OCI-LY7 (cell line): ENCODE results near the gene PAXX. TPM values are rescaled to one million over a fixed set of nuclear protein-coding genes. Genes with fewer than 3 reads are reported as not detected.

Experiments used
- BruUV-seq: library from RNA; stranded (reverse); fragments of 400-500 nt; replicated peaks from 2 replicates; lab custom pipeline; 2021; lab: Mats Ljungman, UMichigan
- CTCF ChIA-PET: fragments of 300-600 bp; sonication (Branson Sonifier 250); formaldehyde crosslinking; loops from one replicate; lab custom pipeline; 2022; ENCODE audit warnings: antibody characterized with exemption; ENCODE audit not compliant: unreplicated experiment; lab: Charles Lee
- POLR2A ChIA-PET: fragments of 300-600 bp; sonication (Branson Sonifier 250); formaldehyde crosslinking; loops from one replicate; lab custom pipeline; 2022; ENCODE audit warnings: antibody characterized with exemption; lab: Charles Lee
- DNase-seq: peaks from one replicate; pipeline ENCODE4 v3.0.0-alpha.2; 2015; ENCODE audit warnings: low spot score
- H2AFZ ChIP-seq: fragments of 200-600 bp; sonication (generic), shearing (Covaris generic); 2 replicates; pipeline ENCODE4 v1.6.1; 2014; ENCODE audit warnings: mild to moderate bottlenecking, antibody characterized with exemption, low read length, moderate library complexity
- H3K27ac ChIP-seq: fragments of 200-600 bp; sonication (generic); 2 replicates; pipeline ENCODE4 v1.5.1; 2014; ENCODE audit warnings: mixed run types, low read depth, mild to moderate bottlenecking, moderate library complexity, low read length, inconsistent platforms; ENCODE audit not compliant: poor library complexity, severe bottlenecking
- H3K36me3 ChIP-seq: fragments of 200-600 bp; sonication (generic); 2 replicates; pipeline ENCODE4 v1.6.1; 2014; ENCODE audit warnings: mild to moderate bottlenecking, antibody characterized with exemption, low read length, moderate library complexity, mixed read lengths; ENCODE audit not compliant: insufficient read depth
- H3K4me1 ChIP-seq: fragments of 200-600 bp; sonication (generic); 2 replicates; pipeline ENCODE4 v1.5.1; 2014; ENCODE audit warnings: mild to moderate bottlenecking, low read length; ENCODE audit not compliant: insufficient read depth, poor library complexity, severe bottlenecking
- H3K4me2 ChIP-seq: fragments of 200-600 bp; sonication (generic); 2 replicates; pipeline ENCODE4 v1.6.1; 2014; ENCODE audit warnings: mild to moderate bottlenecking, low read length
- H3K4me3 ChIP-seq: fragments of 200-600 bp; sonication (generic); 2 replicates; pipeline ENCODE4 v1.5.1; 2014; ENCODE audit warnings: mild to moderate bottlenecking, low read depth, low read length; ENCODE audit not compliant: poor library complexity, severe bottlenecking
- H3K79me2 ChIP-seq: fragments of 200-600 bp; sonication (generic); 2 replicates; pipeline ENCODE4 v1.6.1; 2016; ENCODE audit warnings: low read depth, mild to moderate bottlenecking, low read length, moderate library complexity, mixed read lengths; ENCODE audit not compliant: insufficient read depth
- H3K9me2 ChIP-seq: fragments of 200-600 bp; sonication (generic); 2 replicates; pipeline ENCODE4 v1.6.1; 2016; ENCODE audit warnings: mild to moderate bottlenecking, low read length, mixed read lengths; ENCODE audit not compliant: insufficient read depth
- H3K9me3 ChIP-seq: fragments of 200-600 bp; sonication (generic); 2 replicates; pipeline ENCODE4 v1.6.1; 2014; ENCODE audit warnings: mild to moderate bottlenecking, mixed run types, low read length, mixed read lengths
- H4K20me1 ChIP-seq: fragments of 200-600 bp; sonication (generic); 2 replicates; pipeline ENCODE4 v1.6.1; 2014; ENCODE audit warnings: mild to moderate bottlenecking, antibody characterized with exemption, low read length, moderate library complexity, mixed read lengths; ENCODE audit not compliant: insufficient read depth
- EZH2phosphoT487 ChIP-seq: fragments of 200-600 bp; sonication (generic); IDR thresholded peaks from 2 replicates; pipeline ENCODE4 v1.6.1; 2018; ENCODE audit warnings: low read depth, borderline replicate concordance, mild to moderate bottlenecking, mixed run types, antibody characterized with exemption, low read length, moderate library complexity, mixed read lengths
- intact Hi-C: fragments of 100-400 bp; cut with micrococcal nuclease; formaldehyde crosslinking; loops from one replicate; pipeline ENCODE4 v1.10.0; 2022; ENCODE audit not compliant: unreplicated experiment
- total RNA-seq, 2 experiments: library from RNA; depleted of rRNA in 1 of 2; stranded (reverse); fragments of >200 nt in 1 of 2; shearing (Covaris generic) in 1 of 2; gene quantifications; 2 replicates each; pipeline ENCODE4 v1.2.3, GENCODE V29; 2014 to 2022
- TF ChIP-seq, protein P1 (sequence below): fragments of 200-600 bp; sonication (generic); conservative IDR thresholded peaks from 2 replicates; pipeline ENCODE4 v1.5.1; 2014; ENCODE audit warnings: mild to moderate bottlenecking, antibody characterized with exemption, low read length, moderate library complexity, mixed read lengths

The PAXX gene
- total RNA-seq, 2 experiments from 2014 or later: 45.7 to 63.5 TPM

- H3K4me1 ChIP-seq: peaks cover 10% of the 10 kb centered on the region
- H4K20me1 ChIP-seq: no peaks in the 10 kb centered on the region
- ChIA-PET CTCF (no interaction called here), POLR2A (no interaction called here)
- TF ChIP-seq EZH2phosphoT487: no peak
- TF ChIP-seq, protein P1, sequence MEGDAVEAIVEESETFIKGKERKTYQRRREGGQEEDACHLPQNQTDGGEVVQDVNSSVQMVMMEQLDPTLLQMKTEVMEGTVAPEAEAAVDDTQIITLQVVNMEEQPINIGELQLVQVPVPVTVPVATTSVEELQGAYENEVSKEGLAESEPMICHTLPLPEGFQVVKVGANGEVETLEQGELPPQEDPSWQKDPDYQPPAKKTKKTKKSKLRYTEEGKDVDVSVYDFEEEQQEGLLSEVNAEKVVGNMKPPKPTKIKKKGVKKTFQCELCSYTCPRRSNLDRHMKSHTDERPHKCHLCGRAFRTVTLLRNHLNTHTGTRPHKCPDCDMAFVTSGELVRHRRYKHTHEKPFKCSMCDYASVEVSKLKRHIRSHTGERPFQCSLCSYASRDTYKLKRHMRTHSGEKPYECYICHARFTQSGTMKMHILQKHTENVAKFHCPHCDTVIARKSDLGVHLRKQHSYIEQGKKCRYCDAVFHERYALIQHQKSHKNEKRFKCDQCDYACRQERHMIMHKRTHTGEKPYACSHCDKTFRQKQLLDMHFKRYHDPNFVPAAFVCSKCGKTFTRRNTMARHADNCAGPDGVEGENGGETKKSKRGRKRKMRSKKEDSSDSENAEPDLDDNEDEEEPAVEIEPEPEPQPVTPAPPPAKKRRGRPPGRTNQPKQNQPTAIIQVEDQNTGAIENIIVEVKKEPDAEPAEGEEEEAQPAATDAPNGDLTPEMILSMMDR: no peak
- H3K4me3 ChIP-seq: no peak overlapping the region
- no TSS peak for BruUV-seq
- intact Hi-C loops: no loop called here
- no peak overlapping the region for H3K4me2 ChIP-seq
- H3K9me2 ChIP-seq: no peaks in the 10 kb centered on the region
- H3K36me3 ChIP-seq: no peaks in the 10 kb centered on the region
- H2AFZ ChIP-seq: no peak overlapping the region
- no peaks in the 10 kb centered on the region for H3K79me2 ChIP-seq
- H3K27ac ChIP-seq: no peak overlapping the region
- no peak for DNase-seq
- H3K9me3 ChIP-seq: no peaks in the 10 kb centered on the region
Measured at GRCh38 chr9:137016436-137016835, 24.2 kb downstream of the PAXX start.

DNA sequence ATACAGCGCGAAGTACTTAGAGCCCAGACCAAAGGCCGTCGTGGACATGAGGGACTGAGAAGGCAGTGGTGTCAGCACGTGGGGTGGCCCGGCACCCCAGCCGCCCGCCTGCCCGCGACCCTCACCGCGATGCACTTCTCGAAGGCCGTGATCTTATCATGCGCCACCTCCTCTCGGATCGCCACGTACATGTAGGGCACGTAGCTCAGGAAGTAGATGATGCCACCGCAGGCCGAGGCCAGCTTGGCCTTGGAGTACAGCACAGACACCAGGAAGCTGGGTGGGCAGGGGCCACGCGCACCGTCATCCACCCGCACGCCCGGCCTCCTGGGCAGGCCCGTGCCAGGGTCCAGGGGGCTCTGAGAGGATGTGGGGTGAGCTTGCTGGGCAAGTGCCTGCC lies 24.8 kb downstream of the PAXX start:
- POLR2A ChIA-PET: no interaction called here
- intact Hi-C loops: no loop called here

GRCh38 chr9:137017791-137018497 lies 25.7 kb downstream of the PAXX start:
- Histone ChIP-seq H4K20me1 (no peaks in the 10 kb centered on the region), H3K4me1 (peaks cover 10% of the 10 kb centered on the region), H3K36me3 (no peaks in the 10 kb centered on the region), H3K27ac (no peak overlapping the region), H3K9me3 (no peaks in the 10 kb centered on the region), H3K9me2 (no peaks in the 10 kb centered on the region), H2AFZ (no peak overlapping the region), H3K4me3 (no peak overlapping the region), H3K79me2 (no peaks in the 10 kb centered on the region), H3K4me2 (no peak overlapping the region)
- no TSS peak for BruUV-seq
- ChIA-PET POLR2A (no interaction called here), CTCF (no interaction called here)
- TF ChIP-seq, protein P1: no peak
- TF ChIP-seq EZH2phosphoT487: no peak
- DNase-seq: no peak
- intact Hi-C loops: no loop called here

More for the DNA sequence above, 24.8 kb downstream of the PAXX start:
- BruUV-seq: no TSS peak
- Histone ChIP-seq H3K9me3 (no peaks in the 10 kb centered on the region), H3K79me2 (no peaks in the 10 kb centered on the region), H4K20me1 (no peaks in the 10 kb centered on the region), H3K27ac (no peak overlapping the region), H2AFZ (no peak overlapping the region), H3K4me3 (no peak overlapping the region), H3K4me1 (peaks cover 10% of the 10 kb centered on the region), H3K36me3 (no peaks in the 10 kb centered on the region), H3K9me2 (no peaks in the 10 kb centered on the region), H3K4me2 (no peak overlapping the region)
- no peak for DNase-seq
- TF ChIP-seq EZH2phosphoT487: no peak
- TF ChIP-seq, protein P1: no peak
- CTCF ChIA-PET: no interaction called here
